Right hindlimb (tissue), 1 donor: ENCODE measurements around the gene NKD1.
"Not testable (repeated sequence)": the region's sequence is repeated elsewhere in the genome, so short reads cannot be mapped to it uniquely, and the experiment has no call there.

Experiments
- DNase-seq: peaks from one replicate; pipeline ENCODE4 v3.0.0-alpha.2; 2018

Gene NKD1

DNA sequence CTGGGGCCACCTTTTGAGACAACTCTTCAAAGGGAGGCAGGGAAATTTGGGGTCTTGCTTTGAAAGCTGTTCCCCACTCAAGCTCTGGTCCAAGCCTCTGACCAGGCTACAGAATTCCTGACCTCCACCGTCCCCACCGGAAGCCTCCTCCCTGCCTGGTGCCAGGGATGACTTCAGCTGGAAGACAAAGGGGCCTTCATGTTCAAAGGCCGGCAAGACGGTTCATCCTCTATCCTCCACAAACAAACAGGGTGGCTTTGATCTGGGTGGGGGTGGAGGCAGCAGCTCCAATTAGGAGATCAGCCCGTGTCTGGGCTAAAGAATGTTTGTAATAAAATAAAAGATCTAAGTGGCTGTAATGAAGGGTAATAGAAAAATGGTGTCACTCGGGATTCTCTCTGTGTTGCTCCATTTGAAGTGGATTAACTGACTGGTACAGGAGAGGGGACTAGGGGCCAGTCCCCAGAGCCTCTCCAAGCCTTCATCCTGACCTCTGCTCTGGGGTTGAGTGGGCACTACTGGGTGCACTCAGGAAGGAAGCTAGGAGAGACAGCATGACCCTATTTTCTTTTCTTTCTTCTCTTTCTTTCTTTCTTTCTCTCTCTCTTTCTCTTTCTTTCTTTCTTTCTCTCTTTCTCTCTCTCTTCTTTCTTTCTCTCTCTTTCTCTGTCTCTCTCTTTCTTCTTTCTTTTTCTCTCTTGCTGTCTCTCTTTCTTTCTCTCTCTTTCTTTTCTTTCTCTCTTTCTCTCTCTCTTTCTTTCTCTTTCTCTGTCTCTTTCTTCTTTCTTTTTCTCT, 27.5 kb upstream of the NKD1 start:
- no peak for DNase-seq

GRCh38 chr16:50521246-50521900, 26.8 kb upstream of the NKD1 start:
- DNase-seq, result no peak

GRCh38 chr16:50522324-50522723, 25.9 kb upstream of the NKD1 start:
- no peak for DNase-seq

- DNase-seq, result no peak
Measured at GRCh38 chr16:50523710-50524109, 24.5 kb upstream of the NKD1 start.

DNA sequence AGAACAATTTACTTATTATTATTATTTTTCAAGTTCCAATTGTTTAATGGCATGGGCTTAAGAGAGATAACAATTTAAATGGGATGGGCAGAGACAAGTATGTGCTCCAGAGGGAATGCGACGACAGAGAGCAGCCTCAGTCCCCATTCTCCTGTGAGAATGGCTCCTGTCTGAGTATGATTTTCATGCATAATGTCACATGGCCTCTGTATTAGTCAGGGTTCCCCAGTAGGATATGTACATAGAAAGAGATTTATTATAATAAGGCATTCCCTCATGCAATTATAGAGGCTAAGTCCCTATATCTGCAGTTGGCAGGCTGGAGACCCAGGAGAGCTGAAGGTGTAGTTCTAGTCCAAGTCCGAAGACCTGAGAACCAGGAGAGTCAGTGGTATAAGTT, 22.9 kb upstream of the NKD1 start:
- DNase-seq, result no peak

- no peak for DNase-seq
Measured at GRCh38 chr16:50525716-50526115, 22.5 kb upstream of the NKD1 start.

- DNase-seq, result no peak
Measured at GRCh38 chr16:50526249-50526648, 21.9 kb upstream of the NKD1 start.

DNA sequence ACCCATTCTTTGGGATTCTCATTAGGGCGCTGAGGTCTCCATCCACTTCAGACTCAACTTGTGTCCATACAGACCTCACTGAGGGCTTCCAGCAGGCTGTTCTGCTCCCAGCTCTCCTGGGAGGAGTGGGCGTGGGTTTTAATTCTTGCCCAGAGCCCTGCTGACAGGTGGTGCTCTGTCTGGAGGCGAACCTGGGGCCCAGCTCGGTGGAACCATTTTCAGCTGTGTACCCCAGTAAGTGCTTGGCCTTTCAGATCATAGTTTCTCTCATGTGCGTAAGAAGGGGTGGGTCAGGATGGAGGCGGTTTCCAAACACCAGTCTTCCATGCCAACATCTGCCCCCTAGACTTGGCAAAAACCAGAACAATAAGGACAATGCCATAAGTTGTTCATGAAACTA, 21.4 kb upstream of the NKD1 start:
- no peak for DNase-seq

DNA sequence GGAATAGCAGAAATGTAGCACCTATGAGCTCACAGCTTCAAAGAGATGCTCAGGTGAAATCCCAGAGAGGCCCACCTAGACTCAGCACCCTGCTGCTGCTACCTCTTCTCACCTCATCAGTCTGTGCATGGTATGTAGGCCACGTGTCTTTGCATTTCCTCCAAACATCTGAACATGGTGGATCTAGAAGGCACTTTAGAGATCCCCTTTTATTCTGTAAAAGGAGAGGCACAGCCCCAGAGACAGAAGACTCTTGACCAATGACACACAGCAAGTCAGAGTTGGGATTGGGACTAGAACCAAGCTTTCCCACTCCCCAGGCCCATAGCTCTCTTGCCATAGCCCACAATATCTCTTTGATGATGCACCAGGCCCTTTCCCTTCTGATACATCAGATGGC, 19.4 kb upstream of the NKD1 start:
- DNase-seq, result no peak

GRCh38 chr16:50529334-50529733, 18.9 kb upstream of the NKD1 start:
- no peak for DNase-seq

DNA sequence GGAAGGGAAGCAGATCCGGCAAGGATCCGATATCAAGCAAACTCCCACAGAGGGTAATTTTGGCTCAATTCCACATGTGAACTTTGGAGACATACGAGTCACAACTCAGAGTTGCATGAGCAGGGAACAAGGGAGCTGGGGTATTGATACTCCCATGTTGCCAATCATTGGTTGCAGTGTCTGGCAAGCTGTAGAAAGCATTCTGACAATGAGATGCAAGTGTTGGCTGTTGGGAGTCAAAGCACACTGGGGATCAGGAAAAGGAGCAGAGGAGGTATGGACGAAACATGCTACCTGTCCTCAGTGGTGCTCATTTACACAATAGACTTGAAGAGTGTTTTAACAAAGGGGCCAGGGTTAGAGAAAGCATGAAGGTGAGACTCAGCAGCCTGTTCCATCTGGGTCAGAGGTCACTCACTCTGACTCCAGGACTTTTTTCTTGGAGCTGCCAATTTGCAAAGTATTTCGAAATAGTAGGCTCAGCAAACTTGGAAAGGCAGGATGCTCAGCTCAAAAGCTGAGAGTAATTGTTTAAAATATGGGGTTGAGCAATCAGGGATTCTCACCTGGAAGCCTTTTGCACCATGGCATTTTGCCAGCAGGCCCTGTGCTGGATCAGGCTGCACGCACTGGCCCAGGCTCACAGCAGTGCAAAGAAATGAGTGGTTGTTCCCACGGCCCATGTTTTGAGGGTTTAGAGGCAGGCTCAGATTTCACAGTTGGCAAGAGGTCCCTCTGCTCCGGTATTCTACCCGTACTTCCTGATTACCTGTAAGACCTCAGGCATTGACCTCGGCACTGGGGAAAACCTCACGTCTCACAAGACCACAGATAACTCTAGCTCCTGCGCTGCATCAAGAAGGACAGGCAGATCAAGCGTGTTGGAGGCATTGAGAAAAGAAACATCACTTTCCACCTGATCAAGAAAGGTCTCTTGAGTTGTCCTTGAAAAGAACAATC, 17.6 kb upstream of the NKD1 start:
- DNase-seq, result peak; percentile 10

GRCh38 chr16:50531359-50531758, 16.8 kb upstream of the NKD1 start:
- no peak for DNase-seq

DNA sequence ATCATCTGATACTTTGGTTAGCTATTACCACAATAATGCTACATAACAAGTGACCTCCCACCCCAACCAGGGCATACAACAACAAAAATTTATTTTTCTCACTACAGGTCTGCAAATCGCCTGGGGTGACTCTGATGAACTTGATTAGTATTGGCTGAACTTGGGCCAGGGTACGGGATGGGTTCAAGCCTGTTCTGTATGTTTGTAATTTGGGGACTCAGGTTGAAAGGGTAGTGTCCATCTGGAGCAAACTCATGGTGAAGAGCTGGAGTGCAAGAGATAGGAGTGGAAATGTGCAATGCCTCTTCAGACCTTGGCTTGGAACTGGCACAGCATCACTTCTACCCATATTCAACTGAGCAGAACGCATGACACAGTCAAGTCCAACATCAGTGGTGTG, 16.3 kb upstream of the NKD1 start:
- DNase-seq, result no peak

GRCh38 chr16:50532576-50532975, 15.6 kb upstream of the NKD1 start:
- DNase-seq, result no peak

DNA sequence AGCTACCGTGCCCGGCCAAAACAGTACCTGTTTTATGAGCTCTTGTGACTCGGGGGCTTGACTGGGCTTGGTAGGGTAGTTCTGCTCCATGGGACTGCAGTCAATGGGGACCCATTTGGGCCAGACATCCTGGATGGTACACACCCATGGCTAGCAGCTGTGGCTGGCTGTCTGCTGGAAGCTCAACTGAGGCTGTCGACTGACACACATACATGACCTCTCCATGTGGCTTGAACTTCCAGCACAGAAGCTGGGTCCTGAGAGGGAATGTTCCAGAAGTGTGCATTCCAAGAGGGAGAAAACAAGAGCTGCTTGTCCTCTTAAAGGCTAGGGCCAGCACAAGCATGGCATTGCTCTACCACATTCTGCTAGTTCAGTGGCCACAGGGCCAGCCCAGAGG, 14.9 kb upstream of the NKD1 start:
- DNase-seq, result no peak

DNA sequence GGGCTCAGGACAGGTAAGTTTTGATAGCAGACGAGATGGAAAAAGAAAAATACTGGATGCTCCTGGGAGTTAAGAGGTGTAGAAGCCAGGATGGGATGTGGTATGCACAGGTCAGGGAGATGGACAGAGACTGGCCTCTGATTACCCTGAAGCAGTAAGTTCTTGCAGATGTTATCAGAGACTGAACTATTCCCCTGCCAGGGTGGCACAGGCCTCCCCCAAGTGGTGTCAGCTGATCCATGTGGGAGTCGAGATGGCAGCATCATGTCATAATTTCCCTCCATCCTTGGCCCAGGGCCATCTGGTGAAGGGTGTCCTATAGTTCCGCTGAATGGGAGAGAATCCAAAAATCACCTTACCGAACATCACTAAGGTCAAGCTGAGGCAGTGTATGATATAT, 14.1 kb upstream of the NKD1 start:
- no peak for DNase-seq

GRCh38 chr16:50534556-50534955, 13.6 kb upstream of the NKD1 start:
- DNase-seq, result no peak

DNA sequence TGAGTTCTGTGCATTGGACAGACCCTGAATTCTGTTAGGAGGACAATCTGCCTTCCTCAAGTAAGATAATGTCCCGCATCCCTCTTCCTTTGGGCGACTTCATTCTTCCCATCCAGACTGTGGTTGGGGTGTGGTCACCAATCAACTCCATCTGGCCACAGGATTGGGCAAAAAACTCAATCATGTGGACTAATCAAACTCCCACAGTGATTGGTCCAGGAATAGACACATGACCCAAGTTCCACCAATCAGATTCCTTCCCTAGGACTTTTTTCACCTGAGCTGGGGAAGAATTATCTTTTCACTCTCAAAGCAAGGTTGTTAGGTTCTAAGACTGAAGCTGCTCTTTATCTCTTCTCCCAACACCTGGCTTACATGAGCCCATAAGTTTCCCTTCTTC, 13.2 kb upstream of the NKD1 start:
- DNase-seq, result no peak

GRCh38 chr16:50535506-50536257, 12.5 kb upstream of the NKD1 start:
- DNase-seq, result no peak

DNA sequence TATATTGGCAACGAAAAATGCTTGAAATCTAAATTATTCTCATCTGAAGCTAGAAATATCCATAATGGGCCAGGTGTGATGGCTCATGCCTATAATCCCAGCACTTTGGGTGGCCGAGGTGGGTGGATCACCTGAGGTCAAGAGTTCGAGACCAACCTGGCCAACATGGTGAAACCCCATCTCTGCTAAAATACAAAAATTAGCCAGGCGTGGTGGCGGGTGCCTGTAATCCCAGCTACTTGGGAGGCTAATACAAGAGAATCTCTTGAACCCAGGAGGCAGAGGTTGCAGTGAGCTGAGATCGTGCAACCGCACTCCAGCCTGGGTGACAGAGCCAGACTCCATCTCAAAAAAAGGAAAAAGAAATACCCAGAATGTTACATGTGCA, 11.9 kb upstream of the NKD1 start:
- not testable (repeated sequence) for DNase-seq

GRCh38 chr16:50537533-50538290, 10.5 kb upstream of the NKD1 start:
- no peak for DNase-seq
